AG09319 (cell line): ENCODE data around the gene MOB2.

ENCODE experiments used
- DNase-seq: peaks from one replicate; pipeline ENCODE4 v3.0.0-alpha.2; 2010; ENCODE audit warnings: low read depth; ENCODE audit errors: extremely low read depth
- TF ChIP-seq, protein P1 (sequence below): IDR thresholded peaks from 2 replicates; pipeline ENCODE4 v1.5.1; 2011; ENCODE audit warnings: low read depth, mild to moderate bottlenecking, inconsistent platforms, low read length, moderate library complexity

The MOB2 gene

GRCh38 chr11:1440496-1440895 lies 46.1 kb downstream of the MOB2 start:
- no peak for DNase-seq
- TF ChIP-seq, protein P1, sequence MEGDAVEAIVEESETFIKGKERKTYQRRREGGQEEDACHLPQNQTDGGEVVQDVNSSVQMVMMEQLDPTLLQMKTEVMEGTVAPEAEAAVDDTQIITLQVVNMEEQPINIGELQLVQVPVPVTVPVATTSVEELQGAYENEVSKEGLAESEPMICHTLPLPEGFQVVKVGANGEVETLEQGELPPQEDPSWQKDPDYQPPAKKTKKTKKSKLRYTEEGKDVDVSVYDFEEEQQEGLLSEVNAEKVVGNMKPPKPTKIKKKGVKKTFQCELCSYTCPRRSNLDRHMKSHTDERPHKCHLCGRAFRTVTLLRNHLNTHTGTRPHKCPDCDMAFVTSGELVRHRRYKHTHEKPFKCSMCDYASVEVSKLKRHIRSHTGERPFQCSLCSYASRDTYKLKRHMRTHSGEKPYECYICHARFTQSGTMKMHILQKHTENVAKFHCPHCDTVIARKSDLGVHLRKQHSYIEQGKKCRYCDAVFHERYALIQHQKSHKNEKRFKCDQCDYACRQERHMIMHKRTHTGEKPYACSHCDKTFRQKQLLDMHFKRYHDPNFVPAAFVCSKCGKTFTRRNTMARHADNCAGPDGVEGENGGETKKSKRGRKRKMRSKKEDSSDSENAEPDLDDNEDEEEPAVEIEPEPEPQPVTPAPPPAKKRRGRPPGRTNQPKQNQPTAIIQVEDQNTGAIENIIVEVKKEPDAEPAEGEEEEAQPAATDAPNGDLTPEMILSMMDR: no peak

DNA sequence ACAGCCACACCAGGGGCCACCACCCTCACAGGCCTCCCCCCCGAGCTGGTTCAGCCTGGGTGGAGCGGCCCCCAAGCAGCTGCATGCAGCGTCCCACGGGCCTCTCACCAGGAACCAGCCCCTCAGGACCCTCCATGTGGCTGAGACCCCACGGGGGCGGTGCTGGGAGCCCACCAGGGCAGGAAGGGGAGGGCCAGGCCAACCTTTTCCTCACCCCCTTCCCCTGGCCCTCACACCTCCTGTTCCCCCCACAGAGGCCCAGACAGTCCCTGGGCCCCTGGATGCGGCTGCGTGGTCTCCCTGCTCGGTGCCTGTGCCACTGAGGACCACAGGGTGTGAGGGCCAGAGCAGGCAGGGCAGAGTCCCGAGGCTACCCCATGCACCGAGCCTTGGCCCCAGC lies 46.5 kb downstream of the MOB2 start:
- no peak for DNase-seq
- TF ChIP-seq, protein P1: no peak

DNA sequence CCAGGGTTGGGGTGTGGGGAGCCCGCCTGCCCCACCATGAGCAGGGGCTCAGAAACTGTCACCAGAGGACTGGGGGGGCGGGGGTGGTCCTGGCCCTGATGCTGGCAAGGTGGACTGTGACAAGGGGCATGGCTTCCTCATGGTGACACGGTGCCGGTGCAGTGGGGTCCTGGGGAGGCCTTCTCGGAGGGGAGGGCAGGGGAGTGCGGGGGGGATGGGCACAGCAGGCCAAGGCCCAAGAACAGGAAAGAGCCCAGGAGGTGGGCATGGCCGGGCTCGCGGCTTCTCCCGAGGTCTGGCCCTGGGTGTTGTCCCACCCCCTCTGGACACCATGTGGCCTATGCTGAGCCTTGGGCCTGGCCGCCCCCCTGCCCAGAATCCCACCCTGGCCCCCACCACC lies 47.2 kb downstream of the MOB2 start:
- TF ChIP-seq, protein P1: no peak

GRCh38 chr11:1438967-1439330 lies 47.6 kb downstream of the MOB2 start:
- TF ChIP-seq, protein P1: no peak
- DNase-seq: no peak

More for the DNA sequence above, 47.2 kb downstream of the MOB2 start:
- DNase-seq: no peak

DNA sequence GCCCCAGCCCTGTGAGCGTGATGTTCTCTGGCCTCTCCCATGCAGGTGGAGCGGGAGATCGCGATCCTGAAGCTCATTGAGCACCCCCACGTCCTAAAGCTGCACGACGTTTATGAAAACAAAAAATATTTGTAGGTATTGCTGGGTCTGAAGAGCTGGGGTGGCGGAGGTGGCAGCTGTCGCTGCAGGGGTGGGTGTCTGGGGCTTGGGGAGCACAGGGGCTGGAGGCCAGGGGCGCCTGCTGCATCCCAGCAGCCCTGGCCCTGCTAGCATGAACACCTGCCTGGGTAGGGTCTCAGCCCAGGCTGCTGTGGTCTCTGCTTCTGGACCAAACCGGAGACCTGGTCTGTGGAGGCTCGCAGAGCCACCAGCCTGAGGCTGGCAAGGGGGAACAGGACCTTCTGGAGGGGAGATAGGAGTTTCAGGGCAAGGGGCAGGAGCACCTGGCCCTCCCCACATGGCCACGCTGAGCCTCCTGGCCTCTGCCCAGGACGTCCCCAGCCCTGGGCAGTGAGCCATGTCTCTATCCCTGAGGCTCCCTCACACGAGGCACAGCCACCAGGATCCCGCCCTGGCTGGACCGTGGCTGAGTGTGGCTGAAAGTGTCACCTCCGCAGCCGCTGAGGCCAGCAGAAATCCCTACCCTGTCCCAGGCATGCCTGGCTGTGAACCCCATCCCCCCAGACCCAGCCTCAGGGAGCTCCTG lies 48.2 kb downstream of the MOB2 start:
- TF ChIP-seq, protein P1: no peak
- DNase-seq: no peak

- DNase-seq: no peak
- TF ChIP-seq, protein P1: no peak
These were observed 49.1 kb downstream of the MOB2 start for GRCh38 chr11:1437500-1437899.

- DNase-seq: no peak
- TF ChIP-seq, protein P1: no peak
These were observed 50.0 kb downstream of the MOB2 start for GRCh38 chr11:1436468-1437039.
